Transverse colon (tissue), 4 donors: ENCODE data around the gene PRADC1. TPM values are rescaled to one million over a fixed set of nuclear protein-coding genes. Genes with fewer than 3 reads are reported as not detected.

Experiments used
- DNase-seq: peaks from one replicate; pipeline ENCODE4 v3.0.0-alpha.2; 2019
- H3K27ac ChIP-seq, 4 donors: fragments of 200-600 bp; sonication (generic); 2 replicates each; pipeline ENCODE4 v1.5.1; 2016 to 2018; ENCODE audit warnings: inconsistent platforms in 4 of 4
- H3K27me3 ChIP-seq: fragments of 200-600 bp; sonication (generic); 2 replicates; pipeline ENCODE4 v1.5.1; 2017; ENCODE audit warnings: inconsistent platforms
- H3K36me3 ChIP-seq, 4 donors: fragments of 200-600 bp; sonication (generic); 2 replicates each; pipeline ENCODE4 v1.5.1; 2017 to 2019; ENCODE audit warnings: inconsistent platforms in 4 of 4
- H3K4me1 ChIP-seq, 4 donors: fragments of 200-600 bp; sonication (generic); 2 replicates each; pipeline ENCODE4 v1.5.1; 2017 to 2020; ENCODE audit warnings: inconsistent platforms in 4 of 4
- H3K4me3 ChIP-seq, 4 donors: fragments of 200-600 bp; sonication (generic); 1 replicate in 1 of 4; 2 replicates in 3 of 4; pipeline versions ENCODE4 v1.5.1 to v1.6.1; 2017 to 2019; ENCODE audit warnings: inconsistent platforms in 4 of 4
- H3K9me3 ChIP-seq, 2 donors: fragments of 200-600 bp; sonication (generic); 2 replicates each; pipeline ENCODE4 v1.5.1; 2017 to 2019; ENCODE audit warnings: inconsistent platforms in 2 of 2
- EP300 ChIP-seq: sonication (generic); formaldehyde crosslinking; IDR thresholded peaks from one replicate; pipeline ENCODE4 v1.6.1; 2017; ENCODE audit warnings: antibody characterized with exemption, low read depth
- POLR2A ChIP-seq: fragments of 450-650 bp; IDR thresholded peaks from one replicate; pipeline ENCODE4 v1.6.1; 2016; ENCODE audit warnings: antibody characterized with exemption, mild to moderate bottlenecking, moderate library complexity
- POLR2AphosphoS5 ChIP-seq, 3 donors: sonication (generic); formaldehyde crosslinking; IDR thresholded peaks; one replicate each; pipeline ENCODE4 v1.6.1; 2016; ENCODE audit warnings: antibody characterized with exemption in 3 of 3
- WGBS, 2 donors: methylation state at CpG; one replicate each; pipeline ENCODE4 v1.1.5; 2018; ENCODE audit warnings: low coverage in 1 of 2; 5-methylcytosine and 5-hydroxymethylcytosine counted together
- in situ Hi-C, 4 donors: fragments of 200-750 bp; cut with MboI; loops; one replicate each; pipeline versions ENCODE4 v1.15.0 to v1.15.1; 2017; ENCODE audit warnings: low sequenced_read_pairs in 3 of 4, low pct_ligation_motif_present in 1 of 4, low pct_unique_long_range_greater_than_20kb in 1 of 4
- intact Hi-C: fragments of 100-400 bp; cut with DNase I; formaldehyde crosslinking; loops from one replicate; pipeline ENCODE4 v1.15.1; 2023; ENCODE audit warnings: low total_unique reads
- total RNA-seq, 4 donors: library from RNA; depleted of rRNA; stranded (reverse); fragments of >200 nt; gene quantifications; one replicate each; pipeline ENCODE4 v1.1.0, GENCODE V29; 2016
- TF ChIP-seq, protein P1 (sequence below), 5 experiments: fragments of 200-600 bp in 3 of 5; fragments of 450-650 bp in 2 of 5; sonication (generic) in 3 of 5; IDR thresholded peaks; 1 replicate in 2 of 5; 2 replicates in 3 of 5; pipeline ENCODE4 v1.5.1; 2016 to 2017; ENCODE audit warnings: antibody characterized with exemption in 5 of 5, inconsistent platforms in 3 of 5, mild to moderate bottlenecking in 2 of 5, moderate library complexity in 1 of 5

The PRADC1 gene
- total RNA-seq, 4 donors from 2014 or later = 44.3 to 77.1 (median 61.8) TPM

GRCh38 chr2:73266061-73266901, 33.2 kb upstream of the PRADC1 start:
- Histone ChIP-seq H3K4me3 (no peak overlapping the region), H3K27ac (no peak overlapping the region), H3K9me3 (no peaks in the 10 kb centered on the region), H3K4me1 (peaks cover 0 to 12% (median 5%) of the 10 kb centered on the region in 4 donors), H3K36me3 (no peaks in the 10 kb centered on the region), H3K27me3 (peaks cover 15% of the 10 kb centered on the region)
- WGBS, 2 donors = 90% methylated on average over 26 of the region's 26 CpGs; no CpG with 5 or more reads in 1 of the 2 donors
- no peak for TF ChIP-seq POLR2A
- TF ChIP-seq, protein P1, sequence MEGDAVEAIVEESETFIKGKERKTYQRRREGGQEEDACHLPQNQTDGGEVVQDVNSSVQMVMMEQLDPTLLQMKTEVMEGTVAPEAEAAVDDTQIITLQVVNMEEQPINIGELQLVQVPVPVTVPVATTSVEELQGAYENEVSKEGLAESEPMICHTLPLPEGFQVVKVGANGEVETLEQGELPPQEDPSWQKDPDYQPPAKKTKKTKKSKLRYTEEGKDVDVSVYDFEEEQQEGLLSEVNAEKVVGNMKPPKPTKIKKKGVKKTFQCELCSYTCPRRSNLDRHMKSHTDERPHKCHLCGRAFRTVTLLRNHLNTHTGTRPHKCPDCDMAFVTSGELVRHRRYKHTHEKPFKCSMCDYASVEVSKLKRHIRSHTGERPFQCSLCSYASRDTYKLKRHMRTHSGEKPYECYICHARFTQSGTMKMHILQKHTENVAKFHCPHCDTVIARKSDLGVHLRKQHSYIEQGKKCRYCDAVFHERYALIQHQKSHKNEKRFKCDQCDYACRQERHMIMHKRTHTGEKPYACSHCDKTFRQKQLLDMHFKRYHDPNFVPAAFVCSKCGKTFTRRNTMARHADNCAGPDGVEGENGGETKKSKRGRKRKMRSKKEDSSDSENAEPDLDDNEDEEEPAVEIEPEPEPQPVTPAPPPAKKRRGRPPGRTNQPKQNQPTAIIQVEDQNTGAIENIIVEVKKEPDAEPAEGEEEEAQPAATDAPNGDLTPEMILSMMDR (IDR thresholded peaks at IDR 0.05) = no peak
- no peak for TF ChIP-seq POLR2AphosphoS5 (IDR thresholded peaks at IDR 0.05)
- TF ChIP-seq EP300 = no peak
- no peak for DNase-seq
- intact Hi-C loops = no loop called here
- in situ Hi-C loops = no loop called here

DNA sequence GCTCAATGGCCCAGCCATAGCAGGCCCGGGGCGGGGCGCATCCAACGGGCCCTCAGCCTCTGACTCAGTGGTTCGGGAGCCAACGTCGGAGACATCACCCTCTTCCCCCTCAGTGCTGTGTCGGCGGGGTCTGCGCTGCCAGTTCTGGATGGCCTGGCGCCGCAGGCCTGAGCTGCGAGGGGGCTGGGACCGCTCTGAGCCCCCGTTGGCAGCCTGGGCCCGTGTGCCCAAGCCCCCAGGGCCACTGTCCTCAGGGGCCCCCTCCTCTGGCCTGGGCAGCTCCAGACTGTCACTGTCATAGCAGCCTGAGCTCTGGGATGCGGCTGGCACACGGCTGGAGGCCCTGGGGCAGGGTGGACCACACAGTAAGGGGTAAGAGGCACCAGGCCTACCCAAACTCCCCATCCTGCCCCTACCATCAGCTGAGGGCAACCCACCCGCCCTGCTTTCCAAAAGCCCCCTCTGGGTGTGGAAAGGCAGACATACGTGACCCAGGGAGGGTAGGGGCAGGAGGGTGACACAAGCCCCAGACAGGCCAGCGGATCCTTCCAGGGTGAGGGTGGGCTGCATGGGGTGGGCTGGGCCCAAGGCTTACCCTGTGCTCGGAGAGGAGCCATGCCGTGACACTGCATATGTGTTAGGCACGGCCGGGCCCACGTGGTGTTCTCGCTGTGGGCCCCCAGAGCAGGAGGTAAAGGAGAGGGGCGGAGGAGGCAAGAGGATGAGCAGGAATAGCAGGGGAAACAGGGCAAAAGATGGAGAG, 32.4 kb upstream of the PRADC1 start:
- TF ChIP-seq EP300 (no peak), POLR2AphosphoS5 (IDR thresholded peaks at IDR 0.05) (no peak), POLR2A (no peak)
- TF ChIP-seq, protein P1 (IDR thresholded peaks at IDR 0.05) = no peak
- no peaks in the 10 kb centered on the region for H3K9me3 ChIP-seq
- peaks cover 0 to 12% (median 5%) of the 10 kb centered on the region in 4 donors for H3K4me1 ChIP-seq
- H3K36me3 ChIP-seq = no peaks in the 10 kb centered on the region
- 91% methylated on average over 8 to 17 of the region's 28 CpGs for WGBS, 2 donors
- H3K4me3 ChIP-seq = no peak overlapping the region
- peaks cover 15% of the 10 kb centered on the region for H3K27me3 ChIP-seq
- intact Hi-C loops (no loop called here), in situ Hi-C loops (no loop called here)
- DNase-seq = no peak
- H3K27ac ChIP-seq = no peak overlapping the region

GRCh38 chr2:73264783-73265182, 31.7 kb upstream of the PRADC1 start:
- no peaks in the 10 kb centered on the region for H3K36me3 ChIP-seq
- peaks cover 15% of the 10 kb centered on the region for H3K27me3 ChIP-seq
- H3K4me1 ChIP-seq = peaks cover 0 to 12% (median 5%) of the 10 kb centered on the region in 4 donors
- DNase-seq = no peak
- WGBS, 2 donors = 78 to 100% methylated on average over 1 to 4 of the region's 4 CpGs
- no peaks in the 10 kb centered on the region for H3K9me3 ChIP-seq
- TF ChIP-seq EP300 (no peak), POLR2AphosphoS5 (IDR thresholded peaks at IDR 0.05) (no peak), POLR2A (no peak)
- in situ Hi-C loops = no loop called here
- intact Hi-C loops = no loop called here
- H3K4me3 ChIP-seq = no peak overlapping the region
- H3K27ac ChIP-seq = no peak overlapping the region

DNA sequence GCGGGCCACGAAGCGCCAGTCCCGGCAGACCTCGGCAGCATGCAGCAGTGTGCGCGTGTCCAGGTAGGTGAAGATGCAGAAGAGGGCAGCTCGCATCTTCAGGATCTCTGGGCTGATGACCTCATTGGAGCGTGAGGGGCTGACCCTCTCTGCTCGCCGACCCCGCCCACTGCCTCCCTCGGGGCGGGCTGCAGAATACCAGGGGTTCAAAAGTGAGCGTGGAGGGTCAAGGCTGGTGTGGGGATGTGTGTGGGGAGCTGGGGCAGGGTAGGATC, 31.2 kb upstream of the PRADC1 start:
- DNase-seq = no peak
- no peak for TF ChIP-seq POLR2A
- TF ChIP-seq POLR2AphosphoS5 (IDR thresholded peaks at IDR 0.05) = no peak
- TF ChIP-seq, protein P1 (IDR thresholded peaks at IDR 0.05) = no peak
- TF ChIP-seq EP300 = no peak
- no peak overlapping the region for H3K4me3 ChIP-seq
- H3K27ac ChIP-seq = no peak overlapping the region
- H3K9me3 ChIP-seq = no peaks in the 10 kb centered on the region
- WGBS, 2 donors = 85% methylated on average over 15 of the region's 15 CpGs; no CpG with 5 or more reads in 1 of the 2 donors
- in situ Hi-C loops (no loop called here), intact Hi-C loops (no loop called here)
- peaks cover 0 to 12% (median 5%) of the 10 kb centered on the region in 4 donors for H3K4me1 ChIP-seq
- H3K36me3 ChIP-seq = no peaks in the 10 kb centered on the region
- H3K27me3 ChIP-seq = peaks cover 15% of the 10 kb centered on the region
